ENCODE data around the gene NBEAL2. TPM values are rescaled to one million over a fixed set of nuclear protein-coding genes. Genes with fewer than 3 reads are reported as not detected.
A peak's percentile ranks its signal among the peaks of the same experiment; 100 is the strongest.
"Not testable (repeated sequence)": the region's sequence is repeated elsewhere in the genome, so short reads cannot be mapped to it uniquely, and the experiment has no call there.

The NBEAL2 gene
- total RNA-seq, 1 donor from 2014 or later = 227 TPM

DNA sequence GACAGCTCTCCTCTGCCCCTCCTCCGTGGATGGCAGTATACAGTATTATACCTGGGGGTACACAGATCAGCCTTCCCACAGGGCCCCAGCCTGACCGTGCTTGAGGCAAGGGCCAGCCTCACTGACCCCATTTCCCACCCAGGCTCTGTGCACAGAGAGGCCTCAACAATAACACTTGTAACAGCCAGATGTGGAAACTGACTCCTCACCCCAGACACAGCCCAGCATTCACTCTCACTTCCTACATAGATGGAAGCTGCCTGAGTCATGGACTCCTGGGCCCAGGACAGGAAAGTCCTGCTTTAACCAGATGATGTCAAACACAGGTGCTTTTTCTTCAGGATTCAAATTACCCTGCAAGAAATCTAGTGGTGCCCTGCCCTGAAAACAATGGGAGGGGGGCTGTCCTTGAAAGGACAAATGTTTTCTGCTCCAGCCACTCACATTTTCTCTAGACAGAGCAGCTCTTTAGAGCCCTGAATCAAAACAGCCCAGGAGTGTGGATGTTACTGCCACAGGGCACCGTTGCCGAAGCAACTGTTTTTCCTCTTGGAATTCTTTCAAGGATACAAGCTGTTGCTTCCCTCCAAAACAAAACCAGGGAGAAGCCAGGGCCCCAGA lies 19.3 kb upstream of the NBEAL2 start:
- TF ChIP-seq, protein P1, sequence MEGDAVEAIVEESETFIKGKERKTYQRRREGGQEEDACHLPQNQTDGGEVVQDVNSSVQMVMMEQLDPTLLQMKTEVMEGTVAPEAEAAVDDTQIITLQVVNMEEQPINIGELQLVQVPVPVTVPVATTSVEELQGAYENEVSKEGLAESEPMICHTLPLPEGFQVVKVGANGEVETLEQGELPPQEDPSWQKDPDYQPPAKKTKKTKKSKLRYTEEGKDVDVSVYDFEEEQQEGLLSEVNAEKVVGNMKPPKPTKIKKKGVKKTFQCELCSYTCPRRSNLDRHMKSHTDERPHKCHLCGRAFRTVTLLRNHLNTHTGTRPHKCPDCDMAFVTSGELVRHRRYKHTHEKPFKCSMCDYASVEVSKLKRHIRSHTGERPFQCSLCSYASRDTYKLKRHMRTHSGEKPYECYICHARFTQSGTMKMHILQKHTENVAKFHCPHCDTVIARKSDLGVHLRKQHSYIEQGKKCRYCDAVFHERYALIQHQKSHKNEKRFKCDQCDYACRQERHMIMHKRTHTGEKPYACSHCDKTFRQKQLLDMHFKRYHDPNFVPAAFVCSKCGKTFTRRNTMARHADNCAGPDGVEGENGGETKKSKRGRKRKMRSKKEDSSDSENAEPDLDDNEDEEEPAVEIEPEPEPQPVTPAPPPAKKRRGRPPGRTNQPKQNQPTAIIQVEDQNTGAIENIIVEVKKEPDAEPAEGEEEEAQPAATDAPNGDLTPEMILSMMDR (IDR thresholded peaks at IDR 0.05) = no peak
- TF ChIP-seq POLR2A (IDR thresholded peaks at IDR 0.05) = no peak
- TF ChIP-seq POLR2AphosphoS5 (IDR thresholded peaks at IDR 0.05; ENCODE audit: insufficient read depth in 1 of 2, low read depth in 1 of 2) = peak in 1 of 2 donors; percentile 61
- intact Hi-C loops (cut with DNase I) = no loop called here
- peak overlapping the region; percentile 72 for H3K27ac ChIP-seq
- H3K27me3 ChIP-seq = no peaks in the 10 kb centered on the region
- peak overlapping the region in 1 of 2 donors; percentile 8 for H3K4me3 ChIP-seq
- H3K4me1 ChIP-seq = peaks cover 71% of the 10 kb centered on the region
- DNase-seq (ENCODE audit: extremely low spot score in 2 of 2) = no peak
- H3K9me3 ChIP-seq = no peaks in the 10 kb centered on the region
- no peaks in the 10 kb centered on the region for H3K36me3 ChIP-seq

DNA sequence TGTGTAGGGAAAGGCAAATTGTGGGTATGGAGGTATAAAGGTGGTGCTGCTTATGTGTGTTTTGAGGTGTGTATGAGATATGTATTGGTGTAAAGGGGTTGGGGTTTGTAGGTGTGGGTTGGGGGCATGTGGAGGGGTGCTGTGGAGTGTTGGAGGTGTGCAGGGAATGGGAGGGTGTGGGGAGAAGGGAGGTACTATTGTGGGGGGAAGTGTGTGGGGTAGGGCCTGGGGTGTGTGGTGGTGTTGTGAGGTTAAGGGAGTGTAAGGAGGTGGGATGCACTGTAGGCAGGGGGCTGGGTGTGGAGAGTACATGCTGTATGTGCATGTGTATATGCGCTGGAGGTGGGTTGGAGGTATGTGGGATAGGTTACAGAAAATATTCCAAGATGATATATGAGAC lies 18.6 kb upstream of the NBEAL2 start:
- TF ChIP-seq POLR2AphosphoS5 (IDR thresholded peaks at IDR 0.05; ENCODE audit: insufficient read depth in 1 of 2, low read depth in 1 of 2) (no peak), POLR2A (IDR thresholded peaks at IDR 0.05) (no peak)
- TF ChIP-seq, protein P1 (IDR thresholded peaks at IDR 0.05) = no peak
- Histone ChIP-seq H3K27ac (peak overlapping the region; percentile 72), H3K36me3 (no peaks in the 10 kb centered on the region), H3K4me3 (peak overlapping the region in 1 of 2 donors; percentile 8), H3K27me3 (no peaks in the 10 kb centered on the region), H3K9me3 (no peaks in the 10 kb centered on the region), H3K4me1 (peaks cover 71% of the 10 kb centered on the region)
- DNase-seq (ENCODE audit: extremely low spot score in 2 of 2) = no peak
- intact Hi-C loops (cut with DNase I) = no loop called here

DNA sequence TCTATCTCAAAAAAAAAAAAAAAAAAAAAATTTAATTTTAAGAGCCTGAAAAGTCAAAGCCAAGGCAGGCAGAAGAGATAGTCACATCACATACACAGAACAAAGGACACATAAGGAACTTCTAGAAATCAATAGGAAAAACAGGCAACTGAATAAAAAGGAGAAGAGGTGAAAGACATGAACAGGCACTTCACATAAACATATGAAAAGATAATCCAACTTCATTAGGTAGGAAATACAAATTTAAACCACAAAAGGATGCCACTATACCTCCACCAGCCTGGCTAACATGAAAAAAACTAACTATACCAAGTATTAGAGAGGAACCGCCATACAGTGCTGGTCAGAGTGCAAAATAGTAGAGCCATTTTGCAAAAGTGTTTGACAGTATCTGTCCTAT lies 17.0 kb upstream of the NBEAL2 start:
- Histone ChIP-seq H3K27ac (no peak overlapping the region), H3K36me3 (no peaks in the 10 kb centered on the region), H3K4me1 (peaks cover 71% of the 10 kb centered on the region), H3K9me3 (no peaks in the 10 kb centered on the region), H3K4me3 (no peak overlapping the region), H3K27me3 (no peaks in the 10 kb centered on the region)
- intact Hi-C loops (cut with DNase I) = no loop called here
- TF ChIP-seq POLR2AphosphoS5 (IDR thresholded peaks at IDR 0.05; ENCODE audit: insufficient read depth in 1 of 2, low read depth in 1 of 2) = no peak
- TF ChIP-seq POLR2A (IDR thresholded peaks at IDR 0.05) = no peak
- TF ChIP-seq, protein P1 (IDR thresholded peaks at IDR 0.05) = peak in 1 of 3 experiments; percentile 0
- DNase-seq (ENCODE audit: extremely low spot score in 2 of 2) = no peak

DNA sequence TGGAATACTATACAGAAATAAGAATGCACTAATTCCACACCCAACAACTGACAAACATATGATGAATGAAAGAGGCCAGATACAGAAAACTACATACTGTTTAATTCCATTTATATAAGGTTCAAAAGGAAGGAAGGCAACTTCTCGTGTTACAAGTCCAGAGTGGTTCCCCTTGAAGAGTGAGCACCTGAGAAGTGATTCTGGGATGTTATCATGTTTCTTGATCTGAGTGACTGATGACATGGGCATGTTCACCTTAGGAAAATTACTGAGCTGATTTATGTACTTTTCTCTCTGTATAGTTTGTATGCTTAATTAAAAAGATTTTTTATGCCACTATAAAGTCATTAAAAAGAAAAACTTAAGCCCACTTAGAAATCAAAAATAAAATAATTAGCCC lies 16.5 kb upstream of the NBEAL2 start:
- no peaks in the 10 kb centered on the region for H3K9me3 ChIP-seq
- peaks cover 71% of the 10 kb centered on the region for H3K4me1 ChIP-seq
- no peak overlapping the region for H3K4me3 ChIP-seq
- no peaks in the 10 kb centered on the region for H3K36me3 ChIP-seq
- no peaks in the 10 kb centered on the region for H3K27me3 ChIP-seq
- TF ChIP-seq POLR2AphosphoS5 (IDR thresholded peaks at IDR 0.05; ENCODE audit: insufficient read depth in 1 of 2, low read depth in 1 of 2) (no peak), POLR2A (IDR thresholded peaks at IDR 0.05) (no peak)
- TF ChIP-seq, protein P1 (IDR thresholded peaks at IDR 0.05) = no peak
- H3K27ac ChIP-seq = no peak overlapping the region
- intact Hi-C loops (cut with DNase I) = no loop called here
- DNase-seq (ENCODE audit: extremely low spot score in 2 of 2) = no peak

DNA sequence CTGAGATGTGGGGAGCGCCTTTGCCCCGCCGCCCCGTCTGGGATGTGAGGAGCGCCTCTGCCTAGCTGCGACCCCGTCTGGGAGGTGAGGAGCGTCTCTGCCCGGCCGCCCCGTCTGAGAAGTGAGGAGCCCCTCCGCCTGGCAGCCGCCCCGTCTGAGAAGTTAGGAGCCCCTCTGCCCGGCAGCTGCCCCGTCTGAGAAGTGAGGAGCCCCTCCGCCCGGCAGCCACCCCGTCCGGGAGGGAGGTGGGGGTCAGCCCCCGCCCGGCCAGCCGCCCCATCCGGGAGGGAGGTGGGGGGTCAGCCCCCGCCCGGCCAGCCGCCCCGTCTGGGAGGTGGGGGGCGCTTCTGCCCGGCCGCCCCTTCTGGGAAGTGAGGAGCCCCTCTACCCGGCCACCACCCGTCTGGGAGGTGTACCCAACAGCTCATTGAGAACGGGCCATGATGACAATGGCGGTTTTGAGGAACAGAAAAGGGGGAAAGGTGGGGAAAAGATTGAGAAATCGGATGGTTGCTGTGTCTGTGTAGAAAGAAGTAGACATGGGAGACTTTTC lies 15.4 kb upstream of the NBEAL2 start:
- H3K4me1 ChIP-seq = peaks cover 72% of the 10 kb centered on the region
- H3K9me3 ChIP-seq; H3K36me3 ChIP-seq; H3K4me3 ChIP-seq; intact Hi-C loops (cut with DNase I); H3K27ac ChIP-seq; DNase-seq (ENCODE audit: extremely low spot score in 2 of 2); H3K27me3 ChIP-seq: not testable (repeated sequence)
